ENCODE measurements around the gene SERPINB7. TPM values are rescaled to one million over a fixed set of nuclear protein-coding genes. Genes with fewer than 3 reads are reported as not detected.

Gene SERPINB7
- total RNA-seq, 1 donor from 2014 or later: not detected

DNA sequence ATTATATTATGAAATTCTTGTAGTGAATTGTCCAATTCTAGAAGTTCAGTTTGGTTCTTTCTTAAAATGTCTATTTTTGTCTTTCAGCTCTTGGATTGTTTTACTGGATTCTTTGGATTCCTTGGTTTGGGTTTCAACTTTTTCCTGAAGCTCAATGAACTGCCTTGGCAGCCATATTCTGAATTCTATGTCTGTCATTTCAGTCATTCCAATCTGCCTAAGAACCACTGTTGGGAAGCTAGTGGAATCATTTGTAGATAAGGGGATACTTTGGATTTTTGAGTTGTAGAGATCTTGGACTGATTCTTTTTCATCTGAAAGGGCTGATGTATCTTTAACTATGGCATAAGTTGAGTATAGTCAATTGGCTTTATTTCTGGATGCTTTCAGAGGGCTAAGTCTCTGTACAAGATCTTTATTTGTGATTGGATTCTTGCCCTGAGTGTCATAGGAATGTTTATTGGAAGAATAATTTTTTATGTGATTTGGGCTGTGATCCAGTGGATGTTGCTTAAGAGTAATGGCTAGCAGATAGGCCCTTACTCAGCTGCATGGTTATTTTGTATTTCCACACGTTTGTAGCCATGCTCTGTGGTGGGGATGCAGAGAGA, 42.3 kb downstream of the SERPINB7 start:
- Histone ChIP-seq H3K36me3 (no peaks in the 10 kb centered on the region), H3K9ac (no peak overlapping the region), H3K4me1 (no peaks in the 10 kb centered on the region), H3K9me3 (ENCODE audit: low read depth) (no peaks in the 10 kb centered on the region), H3K27ac (no peak overlapping the region), H3F3A (ENCODE audit: low read depth) (no peaks in the 10 kb centered on the region), H4K20me1 (ENCODE audit: low read depth) (no peaks in the 10 kb centered on the region), H3K79me2 (ENCODE audit: low read depth) (no peaks in the 10 kb centered on the region), H2AFZ (replicated peaks) (no peak overlapping the region), H3K27me3 (no peaks in the 10 kb centered on the region), H3K4me2 (no peak overlapping the region), H3K4me3 (no peak overlapping the region)
- no peaks in the 10 kb centered on the region for H3K36me3 Mint-ChIP-seq
- H3K9me3 Mint-ChIP-seq: peaks cover 10% of the 10 kb centered on the region
- DNase-seq (ENCODE audit: low spot score): no peak
- H3K27ac Mint-ChIP-seq: no peak overlapping the region
- H3K4me3 Mint-ChIP-seq: no peak overlapping the region
- TF ChIP-seq EZH2 (IDR thresholded peaks at IDR 0.05) (no peak), CTCF (IDR thresholded peaks at IDR 0.05) (no peak), EZH2phosphoT487 (IDR thresholded peaks at IDR 0.05) (no peak)
- H3K4me1 Mint-ChIP-seq: no peaks in the 10 kb centered on the region
- H3K27me3 Mint-ChIP-seq (ENCODE audit: insufficient read depth, low read depth): peaks cover under 1% of the 10 kb centered on the region

GRCh38 chr18:63818212-63818611, 43.0 kb downstream of the SERPINB7 start:
- no peak overlapping the region for H3K4me2 ChIP-seq

GRCh38 chr18:63819786-63820185, 44.6 kb downstream of the SERPINB7 start:
- no peaks in the 10 kb centered on the region for H3K79me2 ChIP-seq (ENCODE audit: low read depth)
- H2AFZ ChIP-seq (replicated peaks): no peak overlapping the region
- no peak overlapping the region for H3K9ac ChIP-seq
- H3K9me3 Mint-ChIP-seq: peaks cover 10% of the 10 kb centered on the region
- no peak overlapping the region for H3K27ac Mint-ChIP-seq
- H3K4me3 Mint-ChIP-seq: no peak overlapping the region
- H3K4me2 ChIP-seq: no peak overlapping the region
- H3K27me3 ChIP-seq: no peaks in the 10 kb centered on the region
- TF ChIP-seq EZH2 (IDR thresholded peaks at IDR 0.05) (no peak), EZH2phosphoT487 (IDR thresholded peaks at IDR 0.05) (no peak), CTCF (IDR thresholded peaks at IDR 0.05) (no peak)
- no peaks in the 10 kb centered on the region for H3K36me3 Mint-ChIP-seq
- no peaks in the 10 kb centered on the region for H3F3A ChIP-seq (ENCODE audit: low read depth)
- no peaks in the 10 kb centered on the region for H3K4me1 ChIP-seq
- H3K4me3 ChIP-seq: no peak overlapping the region
- no peaks in the 10 kb centered on the region for H3K4me1 Mint-ChIP-seq
- H3K9me3 ChIP-seq (ENCODE audit: low read depth): no peaks in the 10 kb centered on the region
- no peaks in the 10 kb centered on the region for H3K36me3 ChIP-seq
- no peaks in the 10 kb centered on the region for H4K20me1 ChIP-seq (ENCODE audit: low read depth)
- peaks cover 3% of the 10 kb centered on the region for H3K27me3 Mint-ChIP-seq (ENCODE audit: insufficient read depth, low read depth)
- DNase-seq (ENCODE audit: low spot score): no peak
- H3K27ac ChIP-seq: no peak overlapping the region

More at GRCh38 chr18:63818212-63818611, 43.0 kb downstream of the SERPINB7 start:
- Histone ChIP-seq H3K9me3 (ENCODE audit: low read depth) (no peaks in the 10 kb centered on the region), H3K36me3 (no peaks in the 10 kb centered on the region), H2AFZ (replicated peaks) (no peak overlapping the region), H3K27me3 (no peaks in the 10 kb centered on the region), H3K9ac (no peak overlapping the region), H3F3A (ENCODE audit: low read depth) (no peaks in the 10 kb centered on the region), H4K20me1 (ENCODE audit: low read depth) (no peaks in the 10 kb centered on the region), H3K27ac (no peak overlapping the region), H3K79me2 (ENCODE audit: low read depth) (no peaks in the 10 kb centered on the region), H3K4me3 (no peak overlapping the region), H3K4me1 (no peaks in the 10 kb centered on the region)
- Mint-ChIP-seq H3K36me3 (no peaks in the 10 kb centered on the region), H3K27ac (no peak overlapping the region), H3K4me3 (no peak overlapping the region), H3K9me3 (peaks cover 10% of the 10 kb centered on the region), H3K4me1 (no peaks in the 10 kb centered on the region), H3K27me3 (ENCODE audit: insufficient read depth, low read depth) (peaks cover 3% of the 10 kb centered on the region)
- DNase-seq (ENCODE audit: low spot score): no peak
- no peak for TF ChIP-seq EZH2 (IDR thresholded peaks at IDR 0.05)

DNA sequence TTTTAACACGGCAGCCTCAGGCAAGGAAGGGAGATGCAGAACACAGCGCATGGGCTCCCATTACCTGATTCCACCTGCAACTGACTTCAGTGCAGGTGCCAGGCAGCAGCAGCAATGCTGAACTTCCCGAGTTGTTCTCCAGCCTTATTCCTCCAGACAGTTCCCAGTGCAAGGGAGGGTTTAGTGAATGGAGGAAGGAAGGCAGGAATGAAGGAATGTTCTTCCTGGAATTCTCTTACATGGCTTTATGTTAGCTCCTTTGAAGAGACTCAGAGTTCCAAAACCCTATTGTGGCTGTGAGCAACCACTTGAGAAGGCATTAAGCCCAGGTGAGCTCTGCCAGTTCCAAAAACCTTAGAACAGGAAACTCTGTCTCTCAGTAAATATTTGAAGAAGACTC, 45.5 kb downstream of the SERPINB7 start:
- no peak for DNase-seq (ENCODE audit: low spot score)
- Histone ChIP-seq H3F3A (ENCODE audit: low read depth) (no peaks in the 10 kb centered on the region), H3K4me3 (no peak overlapping the region), H3K36me3 (no peaks in the 10 kb centered on the region), H3K9ac (no peak overlapping the region), H4K20me1 (ENCODE audit: low read depth) (no peaks in the 10 kb centered on the region), H3K79me2 (ENCODE audit: low read depth) (no peaks in the 10 kb centered on the region), H3K4me2 (no peak overlapping the region), H3K27ac (no peak overlapping the region), H2AFZ (replicated peaks) (no peak overlapping the region), H3K27me3 (no peaks in the 10 kb centered on the region), H3K9me3 (ENCODE audit: low read depth) (no peaks in the 10 kb centered on the region), H3K4me1 (no peaks in the 10 kb centered on the region)
- Mint-ChIP-seq H3K4me1 (no peaks in the 10 kb centered on the region), H3K36me3 (no peaks in the 10 kb centered on the region), H3K27ac (no peak overlapping the region), H3K4me3 (no peak overlapping the region), H3K27me3 (ENCODE audit: insufficient read depth, low read depth) (peaks cover 5% of the 10 kb centered on the region), H3K9me3 (peaks cover 8% of the 10 kb centered on the region)
- no peak for TF ChIP-seq EZH2phosphoT487 (IDR thresholded peaks at IDR 0.05)
- TF ChIP-seq EZH2 (IDR thresholded peaks at IDR 0.05): no peak
- TF ChIP-seq CTCF (IDR thresholded peaks at IDR 0.05): no peak
